Upper lobe of left lung (tissue), 4 donors: ENCODE data around the gene DPH5.
A peak's percentile ranks its signal among the peaks of the same experiment; 100 is the strongest.

Source experiments
- EP300 ChIP-seq, 4 donors: sonication (generic); formaldehyde crosslinking; IDR thresholded peaks; one replicate each; pipeline ENCODE4 v1.5.1; 2017; ENCODE audit warnings: antibody characterized with exemption in 4 of 4, control low read depth in 2 of 4
- POLR2A ChIP-seq, 4 donors: fragments of 450-650 bp; IDR thresholded peaks; one replicate each; pipeline ENCODE4 v1.5.1; 2016 to 2017; ENCODE audit warnings: antibody characterized with exemption in 4 of 4, mild to moderate bottlenecking in 2 of 4
- POLR2AphosphoS5 ChIP-seq, 2 donors: sonication (generic); formaldehyde crosslinking; IDR thresholded peaks; one replicate each; pipeline ENCODE4 v1.5.1; 2017; ENCODE audit warnings: antibody characterized with exemption in 2 of 2
- TF ChIP-seq, protein P1 (sequence below), 6 experiments: fragments of 450-650 bp in 4 of 6; fragments of 200-600 bp in 2 of 6; sonication (generic) in 2 of 6; IDR thresholded peaks; one replicate each; pipeline ENCODE4 v1.5.1; 2016 to 2019; ENCODE audit warnings: antibody characterized with exemption in 6 of 6

- peak in 1 of 2 donors; percentile 23 for TF ChIP-seq POLR2AphosphoS5 (IDR thresholded peaks at IDR 0.05)
- TF ChIP-seq, protein P1, sequence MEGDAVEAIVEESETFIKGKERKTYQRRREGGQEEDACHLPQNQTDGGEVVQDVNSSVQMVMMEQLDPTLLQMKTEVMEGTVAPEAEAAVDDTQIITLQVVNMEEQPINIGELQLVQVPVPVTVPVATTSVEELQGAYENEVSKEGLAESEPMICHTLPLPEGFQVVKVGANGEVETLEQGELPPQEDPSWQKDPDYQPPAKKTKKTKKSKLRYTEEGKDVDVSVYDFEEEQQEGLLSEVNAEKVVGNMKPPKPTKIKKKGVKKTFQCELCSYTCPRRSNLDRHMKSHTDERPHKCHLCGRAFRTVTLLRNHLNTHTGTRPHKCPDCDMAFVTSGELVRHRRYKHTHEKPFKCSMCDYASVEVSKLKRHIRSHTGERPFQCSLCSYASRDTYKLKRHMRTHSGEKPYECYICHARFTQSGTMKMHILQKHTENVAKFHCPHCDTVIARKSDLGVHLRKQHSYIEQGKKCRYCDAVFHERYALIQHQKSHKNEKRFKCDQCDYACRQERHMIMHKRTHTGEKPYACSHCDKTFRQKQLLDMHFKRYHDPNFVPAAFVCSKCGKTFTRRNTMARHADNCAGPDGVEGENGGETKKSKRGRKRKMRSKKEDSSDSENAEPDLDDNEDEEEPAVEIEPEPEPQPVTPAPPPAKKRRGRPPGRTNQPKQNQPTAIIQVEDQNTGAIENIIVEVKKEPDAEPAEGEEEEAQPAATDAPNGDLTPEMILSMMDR (IDR thresholded peaks at IDR 0.05): no peak
- TF ChIP-seq POLR2A (IDR thresholded peaks at IDR 0.05): no peak
- no peak for TF ChIP-seq EP300 (IDR thresholded peaks at IDR 0.05)
Measured at GRCh38 chr1:101004670-101005069, 20.9 kb downstream of the DPH5 start.
